Right renal cortex interstitium (tissue), 3 donors: ENCODE data around the gene MED10. TPM values are rescaled to one million over a fixed set of nuclear protein-coding genes. Genes with fewer than 3 reads are reported as not detected.

ENCODE experiments used
- DNase-seq, 3 donors: peaks; one replicate each; pipeline ENCODE4 v3.0.0-alpha.2; 2013; ENCODE audit warnings: low read depth in 3 of 3, low spot score in 2 of 3
- polyA plus RNA-seq, 3 donors: library from polyadenylated mRNA; unstranded; fragments of 120-200 nt; gene quantifications; one replicate each; pipeline ENCODE4 v1.2.1, GENCODE V29; 2013; ENCODE audit not compliant: insufficient read length in 3 of 3

The MED10 gene
- polyA plus RNA-seq, 3 donors, result 32.3 to 38.4 (median 37.8) TPM

DNA sequence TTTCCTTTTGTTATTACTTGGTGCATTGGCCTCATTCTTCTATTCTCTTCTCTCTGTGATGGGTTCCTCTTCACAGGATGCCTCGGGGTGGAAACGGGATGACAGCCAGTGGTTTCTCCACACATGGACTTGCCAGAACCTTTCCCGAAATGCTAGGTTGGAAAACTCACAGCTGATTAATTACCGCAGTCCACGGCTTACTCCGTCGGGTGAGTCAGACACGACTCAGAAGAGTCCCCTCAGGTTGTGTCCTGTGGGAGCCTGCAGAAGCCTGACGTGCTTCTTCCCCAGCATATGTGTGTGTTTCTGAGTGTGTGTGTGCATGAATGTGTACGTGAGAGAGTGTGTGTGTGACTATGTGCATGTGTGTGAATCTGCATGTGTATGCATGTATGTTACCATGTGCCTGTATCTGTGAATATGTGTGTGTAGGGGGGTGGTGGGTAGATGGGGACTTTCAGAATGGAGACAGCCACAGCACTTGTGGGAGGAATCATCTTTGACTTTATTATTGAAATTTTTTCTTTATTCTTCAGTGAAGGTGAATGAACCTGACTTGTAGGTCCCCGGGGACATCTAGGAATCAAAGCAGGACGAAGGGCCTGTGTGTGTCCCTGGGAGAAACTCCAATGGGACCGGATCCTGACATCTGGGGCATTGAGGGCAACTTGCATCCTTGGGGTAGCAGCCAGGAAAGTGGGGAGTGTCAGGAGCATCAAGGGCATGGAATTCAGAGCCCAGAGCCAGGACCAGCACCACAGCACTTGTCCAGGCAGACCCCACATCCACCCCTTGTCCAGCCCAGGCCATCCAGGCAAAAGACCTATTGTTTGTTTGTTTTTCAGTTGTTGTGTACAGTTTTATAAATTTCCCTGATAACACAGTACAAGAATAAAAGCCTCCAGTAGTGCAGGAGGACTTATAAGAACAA, 21.9 kb upstream of the MED10 start:
- no peak for DNase-seq

GRCh38 chr5:6398570-6399230, 20.4 kb upstream of the MED10 start:
- no peak for DNase-seq

DNA sequence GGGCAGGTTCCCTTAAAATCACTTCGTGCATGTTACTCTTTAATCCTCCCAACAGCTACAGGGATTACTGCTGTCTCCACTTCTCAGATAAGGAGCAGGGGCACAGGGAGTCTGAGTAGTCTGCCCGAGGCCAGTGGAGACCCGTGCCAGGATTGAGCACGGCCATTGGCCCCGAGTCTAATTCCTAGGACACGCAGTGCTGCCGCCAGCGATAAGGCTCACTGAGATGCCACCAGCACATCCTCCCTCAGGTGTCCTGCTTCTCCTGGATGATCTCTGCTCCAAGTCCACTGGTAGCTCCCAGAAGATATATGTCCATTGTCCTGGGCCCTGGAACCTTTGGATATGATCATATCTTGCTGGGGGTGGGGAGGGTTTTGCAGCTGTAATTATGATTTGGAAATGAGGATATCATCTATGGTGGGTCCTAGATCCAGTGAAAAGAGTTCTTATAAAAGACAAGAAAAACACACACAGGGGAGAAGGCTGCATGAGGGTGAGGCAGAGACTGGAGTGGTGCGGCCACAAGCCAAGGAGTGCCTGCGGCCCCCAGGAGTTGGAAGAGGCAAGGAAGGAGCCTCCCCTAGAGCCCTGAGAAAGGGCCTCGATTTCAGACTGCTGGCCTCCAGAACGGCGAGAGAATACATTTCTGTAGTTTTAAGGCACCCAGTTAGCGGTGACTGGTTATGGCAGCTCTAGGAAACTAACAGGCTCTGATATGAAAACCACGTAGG, 19.4 kb upstream of the MED10 start:
- DNase-seq, result no peak

DNA sequence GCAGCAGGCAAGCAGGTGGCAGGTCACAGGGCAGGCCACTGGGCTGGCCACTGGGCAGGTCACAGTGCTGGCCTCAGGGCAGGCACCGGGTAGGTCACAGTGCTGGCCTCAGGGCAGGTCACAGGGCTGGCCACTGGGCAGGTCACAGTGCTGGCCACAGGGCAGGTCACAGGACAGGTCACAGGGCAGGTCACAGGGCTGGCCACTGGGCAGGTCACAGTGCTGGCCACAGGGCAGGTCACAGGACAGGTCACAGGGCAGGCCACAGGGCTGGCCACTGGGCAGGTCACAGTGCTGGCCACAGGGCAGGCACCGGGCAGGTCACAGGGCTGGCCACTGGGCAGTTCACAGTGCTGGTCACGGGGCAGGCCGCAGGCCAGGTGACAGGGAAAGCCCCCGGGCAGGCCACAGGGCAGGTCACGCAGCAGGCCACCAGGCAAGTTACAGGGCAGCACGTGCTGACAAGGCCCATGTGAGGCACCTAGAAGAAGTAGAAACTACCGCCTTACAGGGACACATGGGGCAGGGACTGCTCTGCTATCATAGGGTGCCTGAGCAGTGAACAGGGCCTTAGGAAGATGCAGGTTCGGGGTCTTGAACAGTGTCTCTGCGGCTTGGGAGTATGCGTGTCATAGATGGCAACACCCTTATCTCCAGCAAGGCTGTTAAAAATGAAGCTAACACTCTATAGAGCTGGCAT, 18.6 kb upstream of the MED10 start:
- DNase-seq, result no peak

DNA sequence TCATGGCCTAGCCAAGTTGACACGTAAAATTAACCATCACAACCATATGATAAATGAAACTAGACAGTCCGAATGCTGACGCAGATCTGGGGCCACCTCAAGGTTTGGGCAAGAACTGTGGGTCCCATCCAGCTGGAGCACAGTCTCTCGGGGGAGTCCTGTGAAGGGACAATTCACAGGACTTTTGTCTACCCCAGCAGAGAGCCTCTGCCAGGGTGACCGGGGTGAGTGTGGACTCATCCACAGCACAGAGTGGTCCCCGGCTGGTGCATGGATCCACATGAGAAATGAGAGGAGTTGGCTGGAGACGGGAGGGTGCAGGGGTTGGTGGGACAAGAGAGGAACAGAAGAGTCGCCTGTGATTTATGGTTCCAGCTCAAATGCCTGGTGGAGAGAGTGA, 17.7 kb upstream of the MED10 start:
- DNase-seq, result no peak

DNA sequence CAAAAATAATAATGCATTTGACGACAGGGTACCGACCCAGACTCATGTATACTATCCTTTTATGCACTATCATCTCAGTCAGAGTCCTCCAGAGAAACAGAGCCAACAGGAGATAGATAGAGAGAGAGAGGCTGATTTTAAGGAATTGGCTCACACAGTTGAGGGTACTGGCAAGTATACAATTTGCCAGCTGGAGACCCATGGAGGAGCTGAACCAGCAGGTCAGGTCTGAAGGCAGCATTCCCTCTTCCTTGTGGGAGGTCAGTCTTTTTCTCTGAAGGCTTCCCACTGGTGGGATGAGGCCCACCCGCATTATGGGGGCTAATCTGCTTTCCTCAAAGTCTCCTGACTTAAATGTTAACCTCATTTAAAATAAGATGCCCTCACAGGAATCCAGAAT, 17.3 kb upstream of the MED10 start:
- DNase-seq, result no peak

DNA sequence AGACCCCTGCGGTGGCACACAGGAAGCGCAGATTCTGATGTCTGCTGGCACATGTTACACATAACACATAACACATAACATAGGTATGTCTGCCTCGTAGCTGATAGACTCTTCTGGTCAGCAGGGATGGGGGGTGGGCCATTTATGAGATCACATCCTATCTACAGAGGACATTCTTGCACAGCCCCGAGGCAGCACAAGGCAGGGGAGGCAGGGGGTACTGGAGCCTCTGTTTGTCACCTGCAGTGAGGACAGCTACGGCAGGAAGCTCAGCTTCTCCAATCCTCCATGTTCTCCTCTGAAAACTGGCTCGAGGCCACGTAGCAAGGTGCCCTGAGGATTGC, 16.7 kb upstream of the MED10 start:
- DNase-seq, result no peak

GRCh38 chr5:6394429-6395101, 16.2 kb upstream of the MED10 start:
- DNase-seq, result no peak

- DNase-seq, result no peak
These were observed 15.3 kb upstream of the MED10 start for GRCh38 chr5:6393596-6394194.

DNA sequence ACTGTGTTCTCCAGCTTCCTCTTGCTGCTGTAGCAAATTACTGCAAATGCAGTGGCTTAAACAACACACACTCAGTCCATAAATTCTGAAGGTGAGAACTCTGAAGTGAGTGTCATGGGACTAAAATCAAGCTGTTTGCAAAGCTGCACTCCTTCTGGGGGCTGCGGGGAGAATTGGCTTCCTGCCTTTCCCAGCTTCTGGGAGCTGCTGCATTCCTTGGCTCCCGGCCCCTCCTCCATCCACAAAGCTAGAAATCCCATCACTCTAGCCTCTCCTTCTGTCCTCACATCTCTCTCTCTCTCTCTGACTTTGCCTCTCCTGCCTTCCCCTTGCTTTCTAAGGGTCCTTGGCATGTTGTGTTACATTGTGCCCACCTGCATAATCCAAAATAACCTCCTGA, 14.2 kb upstream of the MED10 start:
- DNase-seq, result no peak

DNA sequence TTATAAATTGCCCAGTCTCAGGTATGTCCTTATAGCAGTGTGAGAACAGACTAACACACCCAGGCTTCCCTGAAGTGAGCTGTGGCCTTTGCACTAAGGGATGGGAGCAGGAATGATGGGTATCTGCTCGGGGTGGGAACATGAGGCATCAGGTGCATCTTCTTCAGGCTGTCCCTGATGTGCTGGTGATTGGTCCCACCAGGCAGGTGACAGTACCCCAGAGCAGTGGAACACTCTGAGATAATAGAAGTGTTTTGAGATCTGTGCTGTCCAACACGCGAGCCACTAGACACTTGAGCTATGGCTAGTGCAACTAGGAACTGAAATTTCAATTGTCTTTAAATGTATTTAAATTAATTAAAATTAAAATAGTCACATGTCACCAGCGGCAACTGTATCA, 12.8 kb upstream of the MED10 start:
- DNase-seq, result no peak

DNA sequence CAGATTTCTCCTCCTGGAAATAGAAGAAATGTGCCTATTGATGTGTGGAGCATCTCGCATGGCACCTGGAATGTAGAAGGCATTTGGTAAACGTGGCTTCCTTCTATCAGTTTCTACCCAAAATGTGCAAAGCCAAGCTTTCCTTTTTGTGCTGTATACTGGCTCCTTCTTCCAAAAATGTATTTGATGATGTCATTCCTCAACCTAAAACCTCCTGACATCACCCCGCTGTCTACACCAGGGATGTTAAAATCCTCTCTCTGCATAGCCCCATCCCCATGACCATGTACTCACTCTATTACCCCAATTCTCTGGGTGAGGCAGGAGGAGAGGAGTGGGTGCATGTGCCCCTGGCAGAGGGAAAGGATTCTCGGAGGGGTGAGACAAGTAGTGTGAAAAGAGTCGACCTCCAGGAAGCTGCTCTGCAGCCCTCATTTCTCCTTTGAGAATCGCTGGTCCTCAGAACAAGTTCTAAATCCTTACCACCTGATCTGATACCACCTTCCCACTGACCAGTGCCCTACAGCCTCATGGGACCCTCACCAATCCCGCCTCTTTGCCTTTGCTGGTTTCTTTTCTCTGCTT, 11.7 kb upstream of the MED10 start:
- no peak for DNase-seq

DNA sequence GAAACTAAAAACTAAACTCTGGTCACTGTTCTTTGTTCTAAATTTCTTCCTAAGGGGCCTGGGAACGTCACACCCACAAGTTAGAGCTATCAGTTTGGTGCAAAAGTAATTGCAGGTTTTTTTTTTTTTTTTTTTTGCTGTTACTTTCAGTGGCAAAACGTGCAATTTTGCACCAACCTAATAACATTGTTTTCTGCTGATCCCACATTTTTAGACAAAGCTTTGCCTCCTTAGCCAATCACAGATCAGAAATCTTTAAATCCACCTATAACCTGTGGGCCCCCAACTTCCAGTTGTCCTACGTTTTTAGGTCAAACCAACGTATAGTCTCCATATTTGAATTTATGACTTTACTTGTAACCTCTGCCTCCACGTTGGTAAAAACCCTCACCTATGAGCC, 11.1 kb upstream of the MED10 start:
- DNase-seq, result no peak

- no peak for DNase-seq
These were observed 9.6 kb upstream of the MED10 start for GRCh38 chr5:6387970-6388369.

- no peak for DNase-seq
These were observed 7.9 kb upstream of the MED10 start for GRCh38 chr5:6386271-6386670.

- no peak for DNase-seq
These were observed 6.5 kb upstream of the MED10 start for GRCh38 chr5:6384856-6385255.

DNA sequence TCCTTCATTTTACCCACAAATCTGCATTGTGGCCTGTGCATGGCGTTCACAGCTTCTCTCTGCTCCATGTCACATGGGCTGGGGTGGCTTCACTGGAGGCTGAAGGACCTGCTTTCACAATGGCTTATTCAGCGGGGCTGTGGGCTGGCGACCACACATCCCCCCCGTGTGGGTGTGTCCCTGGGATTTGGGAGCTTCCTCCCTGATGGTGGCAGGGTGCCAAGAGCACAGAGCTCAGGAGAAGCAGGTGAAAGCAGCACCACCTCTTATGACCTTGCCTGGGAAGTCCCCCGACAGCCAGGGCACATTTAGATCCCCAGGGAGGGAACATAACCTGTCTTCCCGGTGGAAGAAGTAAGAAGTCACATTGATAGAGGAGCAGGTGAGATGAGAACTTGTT, 5.0 kb upstream of the MED10 start:
- DNase-seq, result no peak

DNA sequence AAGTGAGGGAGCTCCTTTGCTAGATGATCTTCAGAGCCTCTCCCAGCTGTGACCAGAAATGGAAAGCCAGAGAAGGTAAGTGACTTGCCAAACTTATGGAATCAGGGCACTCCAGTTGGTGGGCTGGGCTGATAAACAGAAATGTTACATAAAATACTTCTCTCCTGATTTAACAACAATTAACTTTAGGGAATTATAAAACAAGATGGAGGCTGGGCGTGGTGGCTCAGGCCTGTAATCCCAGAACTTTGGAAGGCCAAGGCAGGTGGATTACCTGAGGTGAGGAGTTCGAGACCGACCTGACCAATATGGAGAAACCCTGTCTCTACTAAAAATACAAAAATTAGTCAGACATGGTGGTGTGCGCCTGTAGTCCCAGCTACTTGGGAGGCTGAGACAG, 899 bp upstream of the MED10 start:
- DNase-seq, result no peak

DNA sequence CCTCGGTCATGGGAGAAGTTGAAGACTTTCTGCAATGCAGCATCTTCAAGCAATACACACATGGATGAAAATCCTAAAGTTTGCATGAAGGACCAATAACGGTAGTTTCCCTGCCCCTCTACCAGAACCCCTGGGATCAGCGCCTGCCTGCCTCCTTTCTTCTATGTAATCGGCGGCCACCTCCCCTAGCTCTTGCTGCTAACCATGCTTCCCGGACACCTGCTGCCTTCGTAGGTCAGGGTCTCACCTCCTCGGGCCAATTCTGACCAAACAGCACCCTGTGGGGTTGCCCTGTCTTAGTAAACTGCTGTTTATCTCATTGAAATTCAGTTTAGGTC, 388 bp upstream of the MED10 start:
- DNase-seq, result no peak

DNA sequence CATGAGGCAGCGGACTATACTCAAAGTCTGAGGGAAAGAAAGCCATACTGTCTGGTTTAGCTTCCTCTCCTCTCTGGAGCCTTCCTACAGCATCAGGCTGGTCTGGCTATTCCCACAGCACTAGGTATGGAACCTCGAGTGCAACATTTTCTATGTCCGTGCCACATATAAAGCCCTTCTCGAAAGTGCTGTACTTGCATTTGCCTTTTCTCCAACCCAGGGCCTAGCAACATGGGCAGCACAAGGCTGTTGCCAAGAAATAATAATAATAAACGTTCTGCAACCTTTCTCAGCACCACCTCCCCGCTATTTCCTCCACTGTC, 804 bp downstream of the MED10 start:
- no peak for DNase-seq
